NB4 (cell line): ENCODE measurements around the gene SUSD4.

Experiments used
- CTCF ChIP-seq: IDR thresholded peaks from one replicate; pipeline ENCODE4 v1.5.1; 2012; ENCODE audit warnings: low read depth, low read length
- MAX ChIP-seq: IDR thresholded peaks from 2 replicates; pipeline ENCODE4 v1.6.1; 2011; ENCODE audit warnings: low read depth, low read length
- MYC ChIP-seq: IDR thresholded peaks from 2 replicates; pipeline ENCODE4 v1.6.1; 2011; ENCODE audit warnings: low read depth, low read length
- POLR2A ChIP-seq: IDR thresholded peaks from 2 replicates; pipeline ENCODE4 v1.6.1; 2011; ENCODE audit warnings: mild to moderate bottlenecking; ENCODE audit not compliant: insufficient read length; ENCODE audit errors: extremely low read depth

- no peak for TF ChIP-seq POLR2A
- TF ChIP-seq CTCF = no peak
- TF ChIP-seq MAX = no peak
- TF ChIP-seq MYC = no peak
Measured at GRCh38 chr1:223225481-223225880, 138.5 kb downstream of the SUSD4 start.
